Measurements from ENCODE around the gene FLNB.
A peak's percentile ranks its signal among the peaks of the same experiment; 100 is the strongest.

FLNB gene

GRCh38 chr3:58016710-58017109, 8.5 kb downstream of the FLNB start:
- Histone ChIP-seq H3K36me3 (ENCODE audit: control insufficient read depth in 2 of 2, insufficient read depth in 1 of 2, low read length in 2 of 2) (no peaks in the 10 kb centered on the region), H3K9me3 (ENCODE audit: control insufficient read depth, insufficient read depth, low read depth, low read length) (no peaks in the 10 kb centered on the region), H3K4me3 (ENCODE audit: low read depth, low read length) (no peak overlapping the region), H3K4me1 (ENCODE audit: control insufficient read depth, insufficient read depth, low read length) (no peaks in the 10 kb centered on the region), H3K27ac (ENCODE audit: extremely low read depth, low read depth, low read length) (no peak overlapping the region)
- ChIA-PET CTCF (interaction anchor here (0.6 to 0.7 kb wide), 2 partner anchors 38 to 355 kb away, joined by 3 to 6 read pairs; no protein-coding TSS in a partner anchor), POLR2A (no interaction called here)
- TF ChIP-seq ZNF677 (tag by site-specific recombination; IDR thresholded peaks at IDR 0.05), result no peak
- TF ChIP-seq ZNF571 (tag by site-specific recombination; IDR thresholded peaks at IDR 0.05), result no peak
- peak; percentile 12; the same call in 1 of the 2 replicates for TF ChIP-seq OSR2 (tag by site-specific recombination; IDR thresholded peaks at IDR 0.05)
- TF ChIP-seq, protein P1, sequence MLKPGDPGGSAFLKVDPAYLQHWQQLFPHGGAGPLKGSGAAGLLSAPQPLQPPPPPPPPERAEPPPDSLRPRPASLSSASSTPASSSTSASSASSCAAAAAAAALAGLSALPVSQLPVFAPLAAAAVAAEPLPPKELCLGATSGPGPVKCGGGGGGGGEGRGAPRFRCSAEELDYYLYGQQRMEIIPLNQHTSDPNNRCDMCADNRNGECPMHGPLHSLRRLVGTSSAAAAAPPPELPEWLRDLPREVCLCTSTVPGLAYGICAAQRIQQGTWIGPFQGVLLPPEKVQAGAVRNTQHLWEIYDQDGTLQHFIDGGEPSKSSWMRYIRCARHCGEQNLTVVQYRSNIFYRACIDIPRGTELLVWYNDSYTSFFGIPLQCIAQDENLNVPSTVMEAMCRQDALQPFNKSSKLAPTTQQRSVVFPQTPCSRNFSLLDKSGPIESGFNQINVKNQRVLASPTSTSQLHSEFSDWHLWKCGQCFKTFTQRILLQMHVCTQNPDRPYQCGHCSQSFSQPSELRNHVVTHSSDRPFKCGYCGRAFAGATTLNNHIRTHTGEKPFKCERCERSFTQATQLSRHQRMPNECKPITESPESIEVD (tag by site-specific recombination; IDR thresholded peaks at IDR 0.05), result peak; percentile 74; the same call in 1 of the 2 replicates

- no peak overlapping the region for H3K27ac ChIP-seq (ENCODE audit: extremely low read depth, low read depth, low read length)
- H3K36me3 ChIP-seq (ENCODE audit: control insufficient read depth in 2 of 2, insufficient read depth in 1 of 2, low read length in 2 of 2), result no peaks in the 10 kb centered on the region
- POLR2A ChIA-PET, result interaction anchor here (1.0 kb wide), 1 partner anchor 28 kb away, joined by 3 read pairs; no protein-coding TSS in a partner anchor
- no peaks in the 10 kb centered on the region for H3K9me3 ChIP-seq (ENCODE audit: control insufficient read depth, insufficient read depth, low read depth, low read length)
- no peak for TF ChIP-seq ZNF585B (tag by site-specific recombination; IDR thresholded peaks at IDR 0.05)
- TF ChIP-seq, protein P2, sequence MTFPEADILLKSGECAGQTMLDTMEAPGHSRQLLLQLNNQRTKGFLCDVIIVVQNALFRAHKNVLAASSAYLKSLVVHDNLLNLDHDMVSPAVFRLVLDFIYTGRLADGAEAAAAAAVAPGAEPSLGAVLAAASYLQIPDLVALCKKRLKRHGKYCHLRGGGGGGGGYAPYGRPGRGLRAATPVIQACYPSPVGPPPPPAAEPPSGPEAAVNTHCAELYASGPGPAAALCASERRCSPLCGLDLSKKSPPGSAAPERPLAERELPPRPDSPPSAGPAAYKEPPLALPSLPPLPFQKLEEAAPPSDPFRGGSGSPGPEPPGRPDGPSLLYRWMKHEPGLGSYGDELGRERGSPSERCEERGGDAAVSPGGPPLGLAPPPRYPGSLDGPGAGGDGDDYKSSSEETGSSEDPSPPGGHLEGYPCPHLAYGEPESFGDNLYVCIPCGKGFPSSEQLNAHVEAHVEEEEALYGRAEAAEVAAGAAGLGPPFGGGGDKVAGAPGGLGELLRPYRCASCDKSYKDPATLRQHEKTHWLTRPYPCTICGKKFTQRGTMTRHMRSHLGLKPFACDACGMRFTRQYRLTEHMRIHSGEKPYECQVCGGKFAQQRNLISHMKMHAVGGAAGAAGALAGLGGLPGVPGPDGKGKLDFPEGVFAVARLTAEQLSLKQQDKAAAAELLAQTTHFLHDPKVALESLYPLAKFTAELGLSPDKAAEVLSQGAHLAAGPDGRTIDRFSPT (tag by site-specific recombination; IDR thresholded peaks at IDR 0.05), result no peak
- TF ChIP-seq ZNF16 (tag by site-specific recombination; IDR thresholded peaks at IDR 0.05; ENCODE audit: low read depth), result no peak
- TF ChIP-seq ZNF624 (tag by site-specific recombination; IDR thresholded peaks at IDR 0.05), result no peak
- no peak for TF ChIP-seq ZBTB1 (tag by site-specific recombination; IDR thresholded peaks at IDR 0.05)
- no peak for TF ChIP-seq ZNF660 (tag by site-specific recombination; IDR thresholded peaks at IDR 0.05)
- TF ChIP-seq ZNF37A (tag by site-specific recombination; IDR thresholded peaks at IDR 0.05), result no peak
- TF ChIP-seq ZNF354C (tag by site-specific recombination; IDR thresholded peaks at IDR 0.05; ENCODE audit: borderline replicate concordance, low read depth), result no peak
- no peak for TF ChIP-seq GLIS2 (tag by site-specific recombination; IDR thresholded peaks at IDR 0.05)
- no peak for TF ChIP-seq ZNF155 (tag by site-specific recombination; IDR thresholded peaks at IDR 0.05)
- TF ChIP-seq ZNF521 (tag by site-specific recombination; IDR thresholded peaks at IDR 0.05), result no peak
- CTCF ChIA-PET, result interaction anchor here (0.5 to 1.4 kb wide), 11 partner anchors 8 to 448 kb away, joined by 3 to 6 read pairs (median 3); no protein-coding TSS in a partner anchor
- H3K4me1 ChIP-seq (ENCODE audit: control insufficient read depth, insufficient read depth, low read length), result no peaks in the 10 kb centered on the region
- H3K4me3 ChIP-seq (ENCODE audit: low read depth, low read length), result no peak overlapping the region
These were observed 10.9 kb downstream of the FLNB start for GRCh38 chr3:58018892-58019742.

GRCh38 chr3:58020783-58021071, 12.5 kb downstream of the FLNB start:
- Histone ChIP-seq H3K27ac (ENCODE audit: extremely low read depth, low read depth, low read length) (no peak overlapping the region), H3K9me3 (ENCODE audit: control insufficient read depth, insufficient read depth, low read depth, low read length) (no peaks in the 10 kb centered on the region), H3K4me3 (ENCODE audit: low read depth, low read length) (no peak overlapping the region), H3K4me1 (ENCODE audit: control insufficient read depth, insufficient read depth, low read length) (peaks cover 3% of the 10 kb centered on the region; the same call in 1 of the 2 replicates), H3K36me3 (ENCODE audit: control insufficient read depth in 2 of 2, insufficient read depth in 1 of 2, low read length in 2 of 2) (no peaks in the 10 kb centered on the region)
- ChIA-PET POLR2A (no interaction called here), CTCF (no interaction called here)
- TF ChIP-seq ZNF335 (tag by site-specific recombination; conservative IDR thresholded peaks at IDR 0.05), result 0 out of 2 replicates have a peak, but pooled peaks have one; percentile 32
- no peak for TF ChIP-seq ZNF585B (tag by site-specific recombination; IDR thresholded peaks at IDR 0.05)

Measured in HEK293 (cell line).